PC-3 (cell line): ENCODE results near the gene GJA3.

ENCODE experiments used
- EZH2phosphoT487 ChIP-seq: fragments of 300-600 bp; sonication (generic); IDR thresholded peaks from 2 replicates; pipeline ENCODE4 v1.6.1; 2018; ENCODE audit warnings: mild to moderate bottlenecking, antibody characterized with exemption, low read length, borderline replicate concordance
- TF ChIP-seq, protein P1 (sequence below): fragments of 300-600 bp; sonication (generic); conservative IDR thresholded peaks from 2 replicates; pipeline ENCODE4 v1.5.1; 2017; ENCODE audit warnings: antibody characterized with exemption, low read depth, mild to moderate bottlenecking, low read length

DNA sequence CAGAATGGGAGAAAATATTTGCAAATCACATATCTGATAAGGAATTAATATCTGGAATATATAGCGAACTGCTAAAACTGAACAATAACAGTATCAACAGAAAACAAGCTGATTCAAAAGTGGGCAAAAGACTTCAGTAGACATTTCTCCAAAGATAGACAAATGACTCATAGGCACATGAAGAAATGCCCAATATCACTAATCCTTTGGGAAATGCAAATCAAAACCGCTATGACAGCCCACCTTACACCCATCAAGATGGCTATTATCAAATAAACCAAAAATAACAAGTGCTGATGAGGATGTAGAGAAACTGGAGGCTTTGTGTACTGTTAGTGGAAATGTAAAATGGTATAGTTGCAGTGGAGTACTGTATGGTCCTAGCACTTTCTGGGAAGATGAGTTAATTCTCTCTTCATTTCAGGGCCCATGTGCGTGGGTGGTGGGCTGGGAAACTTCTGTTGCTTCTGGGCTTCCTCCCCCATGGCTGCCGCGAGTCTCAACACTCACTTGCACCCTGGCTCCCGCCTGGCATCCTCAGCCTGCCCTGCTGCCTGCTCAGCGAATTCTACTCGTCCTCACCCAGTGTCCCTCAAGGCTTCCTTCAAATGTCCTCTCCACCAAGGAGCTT is 12.4 kb upstream of the GJA3 start:
- TF ChIP-seq, protein P1, sequence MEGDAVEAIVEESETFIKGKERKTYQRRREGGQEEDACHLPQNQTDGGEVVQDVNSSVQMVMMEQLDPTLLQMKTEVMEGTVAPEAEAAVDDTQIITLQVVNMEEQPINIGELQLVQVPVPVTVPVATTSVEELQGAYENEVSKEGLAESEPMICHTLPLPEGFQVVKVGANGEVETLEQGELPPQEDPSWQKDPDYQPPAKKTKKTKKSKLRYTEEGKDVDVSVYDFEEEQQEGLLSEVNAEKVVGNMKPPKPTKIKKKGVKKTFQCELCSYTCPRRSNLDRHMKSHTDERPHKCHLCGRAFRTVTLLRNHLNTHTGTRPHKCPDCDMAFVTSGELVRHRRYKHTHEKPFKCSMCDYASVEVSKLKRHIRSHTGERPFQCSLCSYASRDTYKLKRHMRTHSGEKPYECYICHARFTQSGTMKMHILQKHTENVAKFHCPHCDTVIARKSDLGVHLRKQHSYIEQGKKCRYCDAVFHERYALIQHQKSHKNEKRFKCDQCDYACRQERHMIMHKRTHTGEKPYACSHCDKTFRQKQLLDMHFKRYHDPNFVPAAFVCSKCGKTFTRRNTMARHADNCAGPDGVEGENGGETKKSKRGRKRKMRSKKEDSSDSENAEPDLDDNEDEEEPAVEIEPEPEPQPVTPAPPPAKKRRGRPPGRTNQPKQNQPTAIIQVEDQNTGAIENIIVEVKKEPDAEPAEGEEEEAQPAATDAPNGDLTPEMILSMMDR, result no peak
- no peak for TF ChIP-seq EZH2phosphoT487
